Ishikawa (cell line): Measurements from ENCODE around the gene CACNA1A.

Experiments used
- CEBPB ChIP-seq: IDR thresholded peaks from 2 replicates; pipeline ENCODE4 v1.6.1; 2012
- CREB1 ChIP-seq: IDR thresholded peaks from 2 replicates; pipeline ENCODE4 v1.6.1; 2012; ENCODE audit warnings: low read depth
- EGR1 ChIP-seq: IDR thresholded peaks from 2 replicates; pipeline ENCODE4 v1.6.1; 2012
- EP300 ChIP-seq: IDR thresholded peaks from 2 replicates; pipeline ENCODE4 v1.6.1; 2012; ENCODE audit warnings: borderline replicate concordance
- FOXM1 ChIP-seq: IDR thresholded peaks from 2 replicates; pipeline ENCODE4 v1.6.1; 2012; ENCODE audit warnings: low read depth, borderline replicate concordance
- MAX ChIP-seq: IDR thresholded peaks from 2 replicates; pipeline ENCODE4 v1.6.1; 2012
- NFIC ChIP-seq: IDR thresholded peaks from 2 replicates; pipeline ENCODE4 v1.6.1; 2012
- RAD21 ChIP-seq: IDR thresholded peaks from 2 replicates; pipeline ENCODE4 v1.6.1; 2012; ENCODE audit warnings: low read depth
- REST ChIP-seq: IDR thresholded peaks from 2 replicates; pipeline ENCODE4 v1.6.1; 2012; ENCODE audit warnings: low read depth, mild to moderate bottlenecking
- TAF1 ChIP-seq: IDR thresholded peaks from 2 replicates; pipeline ENCODE4 v1.6.1; 2012; ENCODE audit warnings: low read depth, mild to moderate bottlenecking
- TCF12 ChIP-seq: IDR thresholded peaks from 2 replicates; pipeline ENCODE4 v1.6.1; 2012; ENCODE audit warnings: low read depth
- TEAD4 ChIP-seq: IDR thresholded peaks from 2 replicates; pipeline ENCODE4 v1.6.1; 2012
- USF1 ChIP-seq: IDR thresholded peaks from 2 replicates; pipeline ENCODE4 v1.6.1; 2012

GRCh38 chr19:13398182-13398581 is 108.1 kb downstream of the CACNA1A start:
- no peak for TF ChIP-seq TAF1
- TF ChIP-seq EP300, result no peak
- TF ChIP-seq TCF12, result no peak
- no peak for TF ChIP-seq MAX
- TF ChIP-seq TEAD4, result no peak
- no peak for TF ChIP-seq NFIC
- no peak for TF ChIP-seq EGR1
- TF ChIP-seq FOXM1, result no peak
- TF ChIP-seq RAD21, result no peak
- no peak for TF ChIP-seq CREB1
- no peak for TF ChIP-seq USF1
- no peak for TF ChIP-seq REST
- TF ChIP-seq CEBPB, result no peak
